Liver (tissue), 3 donors: ENCODE measurements around the gene C5.

Source experiments
- ATF3 ChIP-seq: IDR thresholded peaks from 2 replicates; pipeline ENCODE4 v1.6.1; 2016; ENCODE audit warnings: antibody characterized with exemption
- CTCF ChIP-seq: fragments of 150-350 bp; IDR thresholded peaks from 2 replicates; pipeline ENCODE4 v1.5.1; 2017; ENCODE audit warnings: improper control_type of control experiment, low read depth, low read length; ENCODE audit not compliant: missing input control
- EGR1 ChIP-seq, 2 donors: IDR thresholded peaks; 2 replicates each; pipeline ENCODE4 v1.6.1; 2016 to 2018; ENCODE audit warnings: antibody characterized with exemption in 2 of 2, low read depth in 2 of 2
- GABPA ChIP-seq, 2 donors: IDR thresholded peaks in 1 of 2; conservative IDR thresholded peaks in 1 of 2; 2 replicates each; pipeline ENCODE4 v1.6.1; 2016; ENCODE audit warnings: antibody characterized with exemption in 2 of 2, mild to moderate bottlenecking in 1 of 2, moderate library complexity in 1 of 2
- HNF4A ChIP-seq, 2 donors: conservative IDR thresholded peaks; 2 replicates each; pipeline ENCODE4 v1.6.1; 2016; ENCODE audit warnings: antibody characterized with exemption in 2 of 2, mild to moderate bottlenecking in 2 of 2
- JUND ChIP-seq, 2 donors: IDR thresholded peaks; 2 replicates each; pipeline ENCODE4 v1.6.1; 2016; ENCODE audit warnings: antibody characterized with exemption in 2 of 2
- MAX ChIP-seq: IDR thresholded peaks from 2 replicates; pipeline ENCODE4 v1.6.1; 2016; ENCODE audit warnings: antibody characterized with exemption
- RAD21 ChIP-seq, 2 donors: IDR thresholded peaks; 2 replicates each; pipeline ENCODE4 v1.6.1; 2016; ENCODE audit warnings: antibody characterized with exemption in 2 of 2, mild to moderate bottlenecking in 2 of 2
- REST ChIP-seq: IDR thresholded peaks from 2 replicates; pipeline ENCODE4 v1.6.1; 2016; ENCODE audit warnings: antibody characterized with exemption, mild to moderate bottlenecking
- SP1 ChIP-seq: IDR thresholded peaks from 2 replicates; pipeline ENCODE4 v1.6.1; 2018; ENCODE audit warnings: antibody characterized with exemption, mild to moderate bottlenecking
- TAF1 ChIP-seq: conservative IDR thresholded peaks from 2 replicates; pipeline ENCODE4 v1.6.1; 2016; ENCODE audit warnings: antibody characterized with exemption, mild to moderate bottlenecking
- YY1 ChIP-seq: IDR thresholded peaks from 2 replicates; pipeline ENCODE4 v1.6.1; 2016; ENCODE audit warnings: antibody characterized with exemption, mild to moderate bottlenecking
- ZBTB33 ChIP-seq: IDR thresholded peaks from 2 replicates; pipeline ENCODE4 v1.6.1; 2016; ENCODE audit warnings: antibody characterized with exemption
- donor health status: healthy.
- donor health status: healthy.

- TF ChIP-seq JUND (IDR thresholded peaks at IDR 0.05) = no peak
- no peak for TF ChIP-seq CTCF
- no peak for TF ChIP-seq REST
- TF ChIP-seq HNF4A (conservative IDR thresholded peaks at IDR 0.05) = no peak
- no peak for TF ChIP-seq YY1
- TF ChIP-seq SP1 = no peak
- no peak for TF ChIP-seq ZBTB33
- TF ChIP-seq MAX = no peak
- no peak for TF ChIP-seq TAF1
- no peak for TF ChIP-seq ATF3
- TF ChIP-seq GABPA (IDR thresholded peaks at IDR 0.05 in 1 of 2, conservative IDR thresholded peaks at IDR 0.05 in 1 of 2) = no peak
- TF ChIP-seq RAD21 (IDR thresholded peaks at IDR 0.05) = no peak
- TF ChIP-seq EGR1 (IDR thresholded peaks at IDR 0.05; ENCODE audit: low read depth in 2 of 2) = no peak
Measured at GRCh38 chr9:120977321-120977720, 72.8 kb downstream of the C5 start.
